Glomerular visceral epithelial cell (primary cell): ENCODE measurements around the gene LPXN.

ENCODE experiments used
- DNase-seq: peaks from one replicate; pipeline ENCODE4 v3.0.0-alpha.2; 2016; ENCODE audit errors: extremely low spot score

Gene LPXN

DNA sequence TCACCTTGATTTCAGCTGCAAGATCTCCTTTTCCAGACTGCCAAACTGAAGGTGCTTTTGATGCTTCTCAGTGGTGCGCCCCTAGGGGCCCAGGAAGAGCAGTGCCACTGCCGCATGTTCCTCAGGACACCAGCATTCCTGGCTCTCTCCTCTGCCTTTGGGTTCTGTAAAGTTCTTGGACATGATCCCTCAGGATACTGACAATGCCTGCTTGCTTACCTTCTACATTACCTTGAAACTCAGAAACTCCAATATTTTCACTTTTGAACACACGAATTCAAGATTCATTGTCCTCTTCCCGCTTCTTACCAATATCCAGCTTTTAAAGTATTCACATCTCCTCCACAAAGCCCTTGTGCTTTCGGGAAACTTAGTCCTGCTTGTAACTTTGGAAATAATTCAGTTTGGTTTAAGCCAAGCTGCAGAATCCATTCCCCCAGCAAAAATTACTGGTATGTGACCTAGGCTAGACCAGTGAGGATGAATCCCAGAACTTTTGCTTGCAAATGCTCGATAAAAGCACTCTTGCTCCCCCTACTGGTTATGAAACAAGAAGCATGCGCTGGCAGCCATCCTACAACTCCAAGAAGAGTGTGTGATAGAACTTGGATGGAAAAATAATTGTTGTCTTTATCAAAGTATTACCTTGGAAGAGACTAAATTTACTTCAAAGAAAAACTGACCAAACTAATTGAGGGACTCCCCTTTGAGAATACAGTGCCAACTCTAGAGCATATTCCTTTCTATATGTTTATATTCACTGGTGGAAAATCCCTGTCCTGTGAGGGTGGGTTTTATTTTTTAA, 51.2 kb downstream of the LPXN start:
- peak; percentile 75 for DNase-seq

DNA sequence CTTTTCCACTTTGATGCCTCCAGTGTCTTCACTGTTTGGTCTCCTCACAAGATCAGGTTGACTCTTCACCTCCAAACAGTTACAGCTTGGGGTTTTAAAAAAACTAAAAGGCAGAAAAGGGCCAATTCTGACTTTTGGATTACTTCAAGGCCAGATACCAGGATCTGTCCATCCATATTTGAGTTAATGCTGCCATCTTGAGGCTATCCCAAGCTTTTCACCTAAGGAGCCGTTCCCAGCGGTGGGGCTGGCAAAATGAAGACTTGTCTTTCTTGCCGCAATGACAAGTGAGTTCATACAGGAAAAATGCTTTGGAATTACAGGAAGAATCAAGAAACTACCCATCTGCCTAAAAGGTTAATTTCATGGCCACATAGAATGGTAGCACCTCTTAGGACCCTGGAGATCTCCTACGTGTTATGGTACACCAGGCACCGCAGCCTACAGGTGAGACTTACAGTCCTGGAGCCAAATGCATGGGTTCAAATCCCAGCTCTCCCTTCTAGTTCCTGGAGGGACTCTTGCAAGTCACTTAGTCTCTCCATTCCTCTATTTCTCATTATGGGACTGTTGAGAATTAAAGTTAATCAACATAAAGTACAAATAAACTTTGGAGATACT, 61.8 kb downstream of the LPXN start:
- DNase-seq = peak; percentile 70

GRCh38 chr11:58511636-58512035, 64.0 kb downstream of the LPXN start:
- no peak for DNase-seq

DNA sequence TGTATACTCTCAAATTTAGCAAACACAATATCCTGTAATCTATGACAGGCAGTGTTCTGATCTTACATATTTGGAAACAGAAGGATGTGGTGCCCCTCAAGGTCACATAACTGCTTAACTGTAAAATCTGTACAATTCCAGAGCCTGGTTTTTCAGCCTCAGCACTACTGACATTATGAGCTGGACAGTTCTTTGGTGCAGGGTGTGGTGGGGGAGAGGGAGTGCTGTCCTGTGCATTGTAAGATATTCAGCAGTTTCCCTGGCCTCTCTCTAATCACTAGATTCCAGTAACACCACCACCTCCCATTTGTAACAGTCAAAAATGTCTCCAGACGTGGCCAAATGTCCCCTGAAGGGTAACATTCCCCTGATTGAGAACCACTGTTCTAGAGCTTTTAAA, 65.9 kb downstream of the LPXN start:
- no peak for DNase-seq

- no peak for DNase-seq
These were observed 66.8 kb downstream of the LPXN start for GRCh38 chr11:58508814-58509213.

GRCh38 chr11:58508005-58508404, 67.7 kb downstream of the LPXN start, which contains the start of gene OR5B21:
Gene OR5B21 (minus strand): TSS chr11:58508105. CDS start chr11:58508105, 0 bp downstream.
- no peak for DNase-seq

GRCh38 chr11:58507355-58507754, 68.3 kb downstream of the LPXN start:
- no peak for DNase-seq

- no peak for DNase-seq
These were observed 68.7 kb downstream of the LPXN start for GRCh38 chr11:58506935-58507334.

GRCh38 chr11:58505849-58506248, 69.8 kb downstream of the LPXN start:
- DNase-seq = no peak

- no peak for DNase-seq
These were observed 71.4 kb downstream of the LPXN start for GRCh38 chr11:58504232-58504631.

DNA sequence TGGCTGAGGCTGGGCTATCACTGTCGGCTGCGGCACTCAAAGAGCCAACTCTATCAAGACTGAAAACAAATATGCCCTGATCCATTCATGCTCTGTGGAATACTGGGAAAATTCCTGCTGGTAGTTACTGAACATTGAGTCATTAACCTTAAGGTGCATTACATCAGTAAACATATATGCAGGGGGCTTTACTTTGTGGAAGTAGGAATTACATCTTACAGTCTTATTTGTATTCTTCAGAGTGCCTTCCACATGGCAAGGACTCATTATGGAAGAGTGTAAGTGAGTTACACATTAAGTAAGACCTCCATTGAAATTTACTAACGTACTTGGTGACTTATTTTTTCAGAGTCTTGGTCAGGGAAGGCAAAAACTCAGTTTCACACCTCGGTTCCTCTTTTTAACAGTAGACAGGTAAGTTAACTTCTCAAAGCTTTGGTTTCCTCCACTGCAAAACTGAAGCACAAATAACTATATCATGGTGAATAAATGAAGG, 72.2 kb downstream of the LPXN start:
- DNase-seq = no peak

DNA sequence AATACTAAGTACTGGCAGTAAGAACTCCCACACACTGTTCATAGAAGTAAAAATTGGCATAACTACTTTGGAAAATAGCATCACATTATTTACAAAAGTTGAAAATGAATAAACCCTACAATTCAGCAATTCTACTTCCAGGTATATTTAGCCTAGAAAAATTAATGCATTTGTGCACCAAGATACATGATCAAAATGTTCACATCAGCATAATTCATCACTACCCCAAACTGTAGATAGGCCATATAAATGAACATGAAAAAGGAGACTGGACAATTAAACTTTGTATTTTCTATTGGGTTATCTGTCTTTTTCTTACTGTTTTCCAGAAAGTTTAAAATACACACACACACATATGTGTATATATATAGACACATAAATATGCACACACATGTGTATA, 73.7 kb downstream of the LPXN start:
- no peak for DNase-seq

GRCh38 chr11:58498464-58498863, 77.2 kb downstream of the LPXN start:
- no peak for DNase-seq

- DNase-seq = no peak
These were observed 77.7 kb downstream of the LPXN start for GRCh38 chr11:58497951-58498350.

GRCh38 chr11:58495906-58496305, 79.8 kb downstream of the LPXN start:
- DNase-seq = no peak

DNA sequence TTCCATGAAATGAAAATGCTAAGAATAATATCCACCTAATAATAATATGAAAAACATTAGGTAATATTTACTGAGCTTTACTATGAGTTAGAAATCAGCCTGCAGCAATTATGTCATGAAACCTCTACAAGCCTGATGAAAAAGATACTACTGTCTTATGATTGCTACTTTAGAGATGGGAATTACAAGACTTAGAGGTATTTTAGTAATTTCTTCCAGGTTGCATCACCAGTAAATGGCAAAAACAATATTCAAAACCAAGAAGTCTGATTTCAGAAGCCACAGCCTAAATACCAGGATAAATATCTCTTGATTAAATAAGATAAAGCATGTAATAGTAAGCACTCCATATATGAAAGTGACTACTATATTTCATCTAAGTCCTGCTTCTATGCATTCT, 81.6 kb downstream of the LPXN start:
- no peak for DNase-seq

- DNase-seq = no peak
These were observed 82.0 kb downstream of the LPXN start for GRCh38 chr11:58493676-58494075.

DNA sequence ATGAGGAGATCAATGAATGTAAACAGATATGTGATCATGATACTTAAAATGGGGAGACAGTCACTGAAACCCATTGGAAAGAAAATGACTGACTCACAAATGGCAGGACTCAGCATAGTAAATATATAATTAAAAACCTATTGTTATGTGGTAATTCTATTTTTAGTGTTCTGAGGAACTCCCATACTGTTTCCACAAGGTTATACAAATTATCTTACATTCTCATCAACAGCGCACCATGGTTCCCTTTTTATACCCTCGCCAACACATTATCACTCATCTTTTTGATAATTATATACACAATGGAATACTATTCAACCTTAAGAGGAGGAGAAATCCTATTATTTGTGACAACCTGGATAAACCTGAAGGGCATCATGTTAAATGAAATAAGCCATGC, 84.8 kb downstream of the LPXN start:
- DNase-seq = no peak

DNA sequence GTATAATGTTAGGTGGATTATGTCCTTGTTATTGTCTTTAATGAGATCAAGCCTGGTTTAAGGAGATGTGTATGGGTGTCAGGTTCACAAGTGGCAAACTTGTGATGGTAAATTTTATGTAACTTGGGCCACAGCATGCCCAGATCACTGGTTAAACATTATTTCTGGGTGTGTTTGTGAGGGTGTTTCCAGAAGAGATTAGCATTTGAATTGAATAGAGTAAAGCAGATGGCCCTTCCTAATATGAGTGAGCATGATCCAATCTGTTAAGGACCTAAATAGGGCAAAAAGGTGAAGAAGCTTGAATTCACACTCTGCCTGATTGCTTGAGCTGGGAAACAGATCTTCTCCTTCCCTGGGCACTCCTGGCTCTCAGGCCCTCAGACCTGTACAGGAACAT, 88.5 kb downstream of the LPXN start:
- DNase-seq = no peak

GRCh38 chr11:58485961-58486360, 89.7 kb downstream of the LPXN start:
- no peak for DNase-seq
